CD4-positive, alpha-beta T cell treated with Interleukin-10 for 1 hour (primary cell): ENCODE measurements around the gene EHBP1L1.
A peak's percentile ranks its signal among the peaks of the same experiment; 100 is the strongest.
"Not testable (repeated sequence)": the region's sequence is repeated elsewhere in the genome, so short reads cannot be mapped to it uniquely, and the experiment has no call there.

ENCODE experiments used
- DNase-seq: peaks from one replicate; pipeline ENCODE4 v3.0.0-alpha.2; 2020

Gene EHBP1L1

DNA sequence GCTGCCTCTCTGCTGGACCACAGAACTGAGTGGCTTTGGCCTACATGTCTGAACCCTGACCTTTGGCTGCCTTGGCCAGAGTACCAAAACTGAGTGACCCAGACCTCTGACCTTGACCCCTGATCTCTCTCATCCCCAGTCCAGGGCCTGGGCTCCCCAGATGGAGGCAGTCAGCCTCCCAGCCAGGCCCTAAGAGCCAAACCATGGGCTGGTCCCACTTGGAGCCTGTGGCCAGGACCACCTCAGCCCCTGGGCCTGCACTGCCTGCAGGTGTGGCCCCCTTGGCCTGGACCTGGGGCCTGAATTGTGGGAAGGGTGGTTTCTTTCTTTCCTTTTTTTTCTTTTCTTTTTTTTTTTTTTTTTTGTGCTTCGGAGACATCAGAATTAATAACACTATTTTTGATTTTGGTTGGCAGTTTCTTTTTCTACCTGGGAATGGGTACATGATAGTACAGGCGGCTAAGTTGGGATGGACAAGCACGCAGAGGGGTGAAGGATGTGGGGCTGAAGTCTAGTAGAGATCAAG lies 61.2 kb downstream of the EHBP1L1 start:
- DNase-seq: no peak

DNA sequence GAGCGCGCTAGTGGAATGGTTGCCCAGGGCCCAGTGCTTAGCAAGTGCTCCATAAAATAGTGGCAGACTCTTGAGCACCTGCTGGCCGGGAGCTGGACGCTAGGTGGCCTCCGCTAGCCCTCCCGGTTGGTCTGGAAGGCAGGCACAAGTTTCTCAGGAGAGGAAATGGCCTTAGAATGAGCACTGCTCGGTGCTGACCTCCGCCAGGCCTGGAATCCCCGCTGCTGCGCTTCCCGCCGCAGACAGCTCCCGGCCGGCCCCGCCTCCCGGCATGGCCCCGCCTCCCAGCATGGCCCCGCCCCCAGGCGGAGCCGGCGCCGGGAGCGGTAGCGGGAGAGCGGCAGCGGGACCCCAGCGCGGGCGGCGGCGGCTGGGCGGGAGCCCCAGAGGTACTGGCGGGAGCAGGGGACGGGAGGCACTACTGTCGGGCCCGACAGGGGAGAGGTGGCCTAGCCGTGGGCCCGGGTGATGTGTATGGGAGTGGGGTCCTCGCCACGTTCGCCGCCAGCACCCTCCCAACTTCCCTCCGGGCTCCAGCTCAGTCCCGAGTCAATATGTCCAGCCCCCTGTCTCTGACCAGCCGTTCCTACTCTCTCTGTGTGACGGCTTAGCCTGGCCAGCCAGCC lies 62.1 kb downstream of the EHBP1L1 start, which contains the start of gene SIPA1:
SIPA1 (plus strand) TSS at position 308 of the 626 bp plus-strand sequence. CDS start 2,821 bp downstream, outside the sequence.
- peak; percentile 78 for DNase-seq

DNA sequence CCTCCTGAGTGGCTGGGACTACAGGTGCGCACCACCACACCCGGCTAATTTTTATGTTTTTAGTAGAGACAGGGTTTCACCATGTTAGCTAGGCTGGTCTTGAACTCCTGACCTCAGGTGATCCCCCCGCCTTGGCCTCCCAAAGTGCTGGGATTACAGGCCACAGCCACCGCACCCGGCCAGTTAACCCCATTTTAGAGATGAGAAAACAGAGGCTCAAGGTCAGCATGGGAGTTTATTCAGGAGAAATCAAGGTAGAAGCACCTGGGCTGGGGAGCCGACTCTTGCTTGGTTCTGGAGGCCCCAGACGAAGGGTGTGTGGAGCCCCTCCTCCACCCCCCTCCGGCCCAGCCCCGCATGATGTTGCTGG lies 63.4 kb downstream of the EHBP1L1 start:
- DNase-seq: not testable (repeated sequence)

DNA sequence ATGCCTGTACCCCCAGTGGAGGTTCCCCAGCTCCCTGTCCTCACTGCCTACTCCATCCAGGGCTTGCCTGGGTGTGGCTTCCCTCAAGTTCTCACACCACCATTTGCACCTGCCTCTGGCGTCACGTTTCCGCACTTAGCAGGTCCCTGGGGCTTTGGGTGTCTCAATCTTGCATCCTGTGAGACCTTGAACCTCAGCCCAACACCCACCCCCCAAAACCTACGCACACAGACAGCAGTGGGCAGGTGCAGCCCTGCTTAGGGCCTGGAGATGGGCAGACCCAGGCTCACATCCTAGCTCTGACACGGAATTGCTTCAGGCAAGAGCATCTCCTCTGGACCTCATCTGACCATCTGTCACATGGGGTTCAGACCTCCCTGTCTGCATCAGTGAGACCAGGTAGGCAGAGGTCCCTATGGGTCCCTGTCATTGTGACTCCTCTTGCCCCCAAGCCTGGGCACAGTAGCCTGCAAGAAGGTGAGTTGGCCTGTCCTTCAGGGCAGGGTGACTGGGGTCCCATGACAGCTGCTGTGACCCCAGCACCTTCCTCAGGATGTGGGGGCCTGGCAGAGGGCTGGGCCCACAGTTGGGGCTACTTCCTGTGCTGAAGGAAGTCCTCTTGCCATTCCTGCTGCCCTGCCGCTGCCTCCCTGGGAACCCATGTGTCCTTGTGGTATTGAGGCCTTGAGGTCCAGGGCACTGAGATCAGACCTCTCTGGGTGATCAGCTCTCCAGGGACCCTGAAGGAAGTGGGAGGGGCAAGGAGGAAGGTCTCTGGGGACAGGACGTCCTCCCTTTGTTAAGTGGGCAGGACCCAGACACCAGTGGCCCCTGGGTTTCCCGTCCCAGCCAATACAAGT lies 64.0 kb downstream of the EHBP1L1 start:
- DNase-seq: peak; percentile 88

DNA sequence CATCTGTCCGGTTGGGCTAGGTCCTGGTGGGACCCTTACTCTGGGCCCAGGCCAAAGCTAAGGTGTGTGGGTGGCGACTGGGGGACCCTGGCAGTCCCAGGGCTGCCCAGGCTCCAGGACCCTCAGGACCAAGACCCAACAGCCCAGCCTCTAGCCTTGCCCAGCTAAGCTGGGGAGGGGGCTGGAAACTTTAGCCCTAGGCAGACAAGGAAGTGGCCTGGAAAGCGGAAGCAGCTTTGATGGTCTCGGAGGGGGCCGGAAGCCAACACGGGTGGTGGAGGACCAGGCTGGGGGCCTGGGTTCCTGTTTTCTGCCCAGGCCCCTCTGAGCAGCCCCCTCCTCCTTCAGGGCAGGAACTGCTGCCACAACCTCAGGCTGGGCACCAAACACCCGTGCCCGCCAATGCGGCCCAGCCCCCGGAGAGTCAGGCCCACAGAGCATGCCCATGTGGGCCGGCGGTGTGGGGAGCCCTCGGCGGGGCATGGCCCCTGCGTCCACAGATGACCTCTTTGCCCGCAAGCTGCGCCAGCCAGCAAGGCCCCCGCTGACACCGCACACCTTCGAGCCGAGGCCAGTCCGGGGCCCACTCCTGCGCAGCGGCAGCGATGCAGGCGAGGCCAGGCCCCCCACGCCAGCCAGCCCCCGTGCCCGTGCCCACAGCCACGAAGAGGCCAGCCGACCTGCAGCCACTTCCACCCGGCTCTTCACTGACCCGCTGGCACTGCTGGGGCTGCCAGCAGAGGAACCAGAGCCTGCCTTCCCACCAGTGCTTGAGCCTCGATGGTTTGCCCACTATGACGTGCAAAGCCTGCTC lies 64.8 kb downstream of the EHBP1L1 start:
- DNase-seq: peak; percentile 62

DNA sequence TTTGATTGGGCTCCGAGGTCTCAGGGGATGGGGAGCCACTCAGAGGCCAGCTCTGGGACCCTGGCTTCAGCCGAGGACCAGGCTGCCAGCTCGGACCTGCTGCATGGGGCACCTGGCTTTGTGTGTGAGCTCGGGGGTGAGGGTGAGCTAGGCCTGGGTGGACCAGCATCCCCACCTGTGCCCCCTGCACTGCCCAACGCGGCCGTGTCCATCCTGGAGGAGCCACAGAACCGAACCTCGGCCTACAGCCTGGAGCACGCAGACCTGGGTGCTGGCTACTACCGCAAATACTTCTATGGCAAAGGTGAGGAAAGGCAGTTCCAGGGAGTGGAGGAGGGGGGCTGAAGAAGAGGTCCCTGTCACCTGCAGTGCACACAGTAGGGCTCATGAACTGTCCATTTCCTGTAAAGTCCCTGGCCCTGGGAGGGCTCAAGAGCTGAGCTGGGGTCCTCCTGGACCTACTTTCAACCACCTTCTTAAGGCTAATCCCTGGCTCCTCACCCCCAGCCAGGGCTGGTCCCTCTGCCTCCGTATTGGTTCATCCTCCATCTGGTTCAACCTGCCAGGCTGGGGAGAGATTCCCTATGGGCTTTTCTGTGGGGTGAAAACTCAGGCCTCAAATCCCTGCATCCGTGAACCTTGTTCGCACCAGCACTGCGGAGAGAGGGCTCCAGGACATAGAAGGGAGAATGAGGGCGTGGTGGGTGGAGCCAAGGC lies 65.6 kb downstream of the EHBP1L1 start:
- DNase-seq: no peak
